DMS53 treated with DMSO at 0.1 percent for 48 hours (cell line): ENCODE data around the gene TXNDC15.

ENCODE experiments used
- DNase-seq: peaks from one replicate; lab custom pipeline; 2025; ENCODE audit not compliant: unreplicated experiment; lab: John Stamatoyannopoulos, UW

TXNDC15 gene

DNA sequence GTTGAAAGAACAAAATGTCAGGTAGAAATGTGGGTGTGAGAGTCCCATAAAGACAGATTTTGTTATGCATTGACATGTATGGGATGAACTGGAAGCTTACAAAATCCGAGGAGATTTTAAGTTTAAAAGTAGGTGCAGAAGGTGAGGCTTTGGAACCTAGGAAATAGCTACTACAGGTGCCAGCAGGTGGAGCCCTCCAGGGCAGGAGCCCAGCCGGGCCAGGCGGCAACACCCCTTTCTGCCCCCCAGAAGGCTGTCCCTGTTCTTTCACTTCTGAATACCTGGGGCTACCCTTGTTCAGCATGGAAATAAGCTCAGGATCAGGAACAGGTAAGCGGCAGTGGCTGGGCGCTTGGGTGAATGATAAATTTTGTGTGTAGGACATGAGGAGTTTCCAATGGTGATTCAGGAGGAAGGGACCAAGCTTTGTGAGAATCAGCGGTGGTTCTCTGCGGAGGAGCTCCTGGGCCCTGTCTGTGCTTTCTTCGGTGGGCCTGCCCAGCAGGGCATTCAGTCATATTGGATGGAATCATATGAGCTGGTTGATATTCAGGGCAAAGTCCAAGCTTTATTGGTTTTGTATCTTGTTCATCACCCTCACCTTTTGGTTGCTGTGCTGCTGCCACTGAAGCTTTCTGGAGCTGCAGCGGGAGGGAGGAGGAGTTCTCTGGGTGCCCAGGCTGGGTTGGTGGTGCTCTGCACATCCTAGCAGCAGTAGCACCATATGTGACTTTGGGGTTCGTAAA is 43.1 kb downstream of the TXNDC15 start:
- DNase-seq = no peak

DNA sequence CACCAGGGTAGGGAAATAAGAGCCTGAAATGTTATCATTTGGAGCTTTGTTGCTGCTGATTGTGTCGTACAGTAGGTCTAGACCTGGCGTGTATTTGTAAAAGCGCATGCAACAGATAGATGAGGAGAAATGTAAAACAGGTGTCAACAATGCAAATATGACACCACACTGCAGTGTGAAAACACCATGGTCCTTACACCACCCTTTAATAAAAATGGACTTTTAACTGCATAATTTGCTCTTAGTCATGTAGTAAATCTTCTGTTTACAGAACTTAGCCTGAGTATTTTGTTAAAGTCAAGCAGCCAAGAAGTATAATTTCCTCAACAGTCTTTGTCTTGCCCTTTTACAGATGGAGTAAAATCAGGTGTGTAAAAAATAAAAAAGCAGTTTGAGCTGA is 44.7 kb downstream of the TXNDC15 start:
- DNase-seq = no peak

DNA sequence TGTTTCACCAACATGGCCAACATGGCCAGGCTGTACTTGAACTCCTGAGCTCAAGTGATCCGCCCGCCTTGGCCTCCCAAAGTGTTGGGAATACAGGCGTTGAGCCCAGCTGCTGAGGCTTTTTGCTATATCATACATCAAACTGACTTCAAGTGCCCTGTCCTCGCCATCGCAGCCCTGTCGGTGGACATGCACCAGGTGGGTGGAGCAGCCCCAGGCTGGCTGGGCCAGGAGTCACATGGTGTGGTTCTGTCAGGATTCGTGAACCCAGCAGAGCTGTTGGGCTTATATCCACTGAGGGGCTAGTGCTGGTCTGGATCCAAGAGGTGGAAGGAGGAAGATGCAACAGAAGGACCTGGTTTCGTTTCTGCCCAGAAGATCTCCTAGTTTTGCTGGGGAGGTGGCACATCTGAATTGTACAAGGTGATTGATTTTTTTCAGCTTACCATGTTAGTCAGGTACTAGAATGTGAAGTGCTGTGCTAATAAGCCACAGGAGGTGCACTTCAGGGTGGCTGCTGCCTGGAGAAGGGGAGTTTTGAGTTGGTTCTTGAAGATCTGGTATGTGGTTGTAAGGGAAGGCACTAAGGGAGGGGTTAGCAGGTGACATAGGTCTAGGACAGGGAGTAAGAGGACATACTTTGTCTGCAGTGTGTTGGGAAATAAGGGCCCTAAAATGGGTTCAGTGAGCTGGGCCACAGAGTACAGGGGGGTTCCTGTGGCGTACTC is 46.8 kb downstream of the TXNDC15 start:
- DNase-seq = no peak

DNA sequence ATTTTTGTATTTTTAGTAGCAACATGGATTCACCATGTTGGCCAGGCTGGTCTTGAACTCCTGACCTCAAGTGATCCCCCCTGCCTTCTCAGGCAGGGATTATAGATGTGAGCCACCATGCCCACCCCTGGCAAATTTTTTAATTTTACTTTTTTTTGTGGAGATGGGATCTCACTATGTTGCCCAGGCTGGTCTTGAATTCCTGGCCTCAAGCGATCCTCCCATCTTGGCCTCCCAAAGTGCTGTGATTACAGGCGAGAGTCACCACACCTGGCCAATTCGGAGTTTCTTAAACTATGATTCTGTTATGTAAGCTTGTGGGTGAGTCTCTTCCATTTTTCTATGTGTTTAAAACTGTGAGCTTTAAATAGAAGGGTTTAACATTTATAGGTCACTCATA is 58.3 kb downstream of the TXNDC15 start:
- no peak for DNase-seq

DNA sequence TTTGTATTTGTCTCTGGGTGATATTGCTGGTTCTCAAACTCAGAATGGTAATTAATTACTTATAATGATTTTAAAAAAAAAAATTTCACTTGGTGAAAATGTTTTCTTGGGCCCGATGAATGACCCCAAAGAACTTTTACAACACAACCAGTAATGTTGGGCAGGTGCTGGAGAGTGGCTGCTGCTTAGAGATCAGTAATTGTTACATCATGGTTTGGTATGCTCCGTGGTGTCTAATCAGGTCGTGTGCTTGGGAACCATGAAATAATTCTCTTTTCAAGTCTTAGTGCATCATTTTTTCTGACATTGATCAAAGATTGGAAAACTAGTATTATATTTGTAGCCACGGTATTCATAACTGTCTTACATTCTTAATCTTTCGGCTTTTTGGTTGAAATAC is 60.0 kb downstream of the TXNDC15 start:
- no peak for DNase-seq

DNA sequence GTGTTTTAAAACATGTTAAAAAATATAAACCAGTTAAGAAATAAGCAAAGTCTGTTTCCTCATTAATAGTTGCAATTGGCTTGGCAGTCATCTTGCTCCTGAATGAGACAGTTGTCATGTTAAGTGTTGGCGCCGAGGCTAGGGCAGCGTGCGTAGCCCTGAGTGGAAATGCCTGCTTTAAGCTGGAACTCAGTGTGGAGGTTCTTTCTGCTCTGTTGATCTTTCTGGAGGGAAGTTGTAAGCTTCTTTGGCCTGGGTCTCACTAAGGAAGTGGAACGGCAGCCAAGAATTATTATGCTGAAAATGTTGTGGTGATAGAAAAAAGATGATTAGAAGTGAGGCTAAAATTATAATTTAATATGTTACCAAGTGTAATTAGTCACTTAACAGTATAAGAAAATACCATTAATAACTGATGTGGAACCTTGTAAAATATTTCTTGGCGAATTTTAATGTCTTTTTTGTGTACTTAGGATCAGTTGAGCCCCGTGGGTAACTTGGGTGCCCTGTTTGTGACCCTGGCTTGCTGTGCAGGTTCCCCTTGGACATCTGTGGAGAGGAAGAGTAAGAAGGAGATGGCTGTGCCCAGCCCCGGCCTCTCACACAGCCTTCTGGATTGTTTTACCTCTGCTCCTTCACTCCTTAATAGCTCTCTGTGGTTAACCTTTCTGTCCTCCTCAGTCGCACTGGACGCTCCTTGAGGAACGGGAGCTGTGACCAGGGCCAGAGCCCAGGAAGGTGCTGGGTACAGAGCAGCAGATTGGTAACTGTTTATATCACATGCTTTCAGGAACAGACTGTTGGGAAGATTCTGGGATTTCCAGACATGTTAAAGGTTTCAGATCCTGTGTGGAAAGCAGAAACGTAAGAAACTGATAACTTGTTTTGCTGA is 61.8 kb downstream of the TXNDC15 start:
- no peak for DNase-seq

DNA sequence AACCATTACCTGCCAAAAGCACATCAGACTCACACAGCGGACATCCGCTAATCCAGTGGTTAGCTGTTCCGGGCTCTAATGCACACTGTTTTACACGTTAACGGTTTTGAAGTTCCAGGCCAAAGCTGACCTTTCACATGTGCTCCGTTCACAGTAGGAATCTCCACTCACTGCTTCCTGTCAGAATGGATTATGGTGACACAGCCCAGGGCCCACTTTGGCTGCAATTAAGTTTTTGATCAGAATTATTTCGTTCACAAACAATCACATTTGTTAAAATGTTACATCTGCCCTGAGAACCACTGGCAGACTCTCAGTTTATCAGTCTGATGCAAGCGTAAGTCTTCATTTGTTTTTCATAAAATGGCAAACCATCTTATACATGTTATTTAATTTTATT is 63.4 kb downstream of the TXNDC15 start:
- no peak for DNase-seq

DNA sequence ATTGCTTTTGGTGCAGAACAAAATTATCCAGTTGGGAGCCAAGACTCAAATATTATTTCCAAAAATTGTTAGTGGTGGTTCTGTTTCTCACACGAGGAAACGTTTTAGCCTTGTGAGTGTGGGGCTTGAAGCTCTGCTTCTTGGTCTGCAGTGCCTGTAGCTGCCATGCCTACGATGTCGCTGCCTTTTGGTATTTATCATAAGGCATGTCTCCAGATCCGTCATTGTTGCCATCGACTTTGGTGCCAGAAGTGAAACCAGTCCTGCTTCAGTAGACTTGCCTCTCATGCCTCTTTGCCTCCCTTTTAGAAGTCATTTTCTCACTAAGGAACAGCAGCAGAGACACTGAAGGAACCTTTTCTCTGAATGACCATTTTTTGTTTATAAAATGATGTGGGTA is 63.9 kb downstream of the TXNDC15 start:
- no peak for DNase-seq

DNA sequence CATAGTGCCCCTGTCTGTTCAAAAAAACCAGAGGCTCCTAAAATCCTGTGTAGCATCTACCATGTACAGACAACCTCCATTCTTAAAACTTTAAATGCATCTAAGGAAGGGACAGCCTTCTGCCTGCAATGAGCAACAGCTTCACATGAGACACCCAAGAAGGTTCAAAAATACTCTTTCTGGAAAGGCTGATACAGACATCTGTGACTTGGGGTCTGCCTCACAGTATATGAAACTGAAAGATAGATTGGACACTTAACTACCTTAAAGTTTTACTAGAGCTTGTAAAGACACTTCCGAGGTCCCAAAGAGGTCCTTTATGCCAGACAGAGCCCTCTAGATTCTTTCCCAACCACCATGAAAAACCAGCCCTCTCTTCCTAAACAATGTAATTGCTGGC is 65.3 kb downstream of the TXNDC15 start:
- no peak for DNase-seq

DNA sequence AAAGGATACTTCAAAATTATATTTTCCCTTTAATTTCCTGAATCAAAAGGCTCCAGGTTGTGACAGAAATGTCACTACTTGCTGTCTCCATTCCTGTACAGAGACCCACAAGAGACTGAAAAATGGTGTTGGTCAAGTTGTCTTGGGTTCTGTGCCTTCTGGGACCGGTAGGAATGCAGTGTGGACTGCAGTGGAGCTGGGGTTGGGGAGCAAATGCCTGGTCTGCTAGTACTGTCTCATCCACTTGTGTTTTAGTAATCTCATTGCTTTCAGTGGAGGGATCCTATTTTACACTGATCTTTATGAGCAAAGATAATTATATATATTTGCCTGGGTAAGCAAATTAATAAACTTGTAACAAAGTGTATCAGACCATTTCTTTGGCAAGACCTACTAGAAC is 69.4 kb downstream of the TXNDC15 start:
- no peak for DNase-seq

DNA sequence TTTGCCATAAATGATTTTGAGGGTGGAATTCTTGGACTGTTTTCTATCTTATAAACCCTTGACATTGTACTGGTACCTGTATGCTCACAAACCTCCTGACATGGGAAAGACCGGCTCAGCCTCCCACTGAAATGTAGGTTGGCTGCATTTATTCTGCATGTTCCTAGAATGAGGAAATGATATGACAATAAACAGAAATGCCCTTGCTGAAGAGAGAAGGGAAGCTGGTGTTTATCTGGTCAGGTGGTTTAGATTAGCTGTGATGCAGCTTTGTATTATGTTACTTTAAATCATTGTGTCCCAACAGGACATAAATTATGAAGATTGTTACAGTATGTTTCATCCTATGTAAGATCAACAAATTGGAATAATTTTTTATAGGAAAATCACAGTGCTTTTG is 70.5 kb downstream of the TXNDC15 start:
- no peak for DNase-seq

DNA sequence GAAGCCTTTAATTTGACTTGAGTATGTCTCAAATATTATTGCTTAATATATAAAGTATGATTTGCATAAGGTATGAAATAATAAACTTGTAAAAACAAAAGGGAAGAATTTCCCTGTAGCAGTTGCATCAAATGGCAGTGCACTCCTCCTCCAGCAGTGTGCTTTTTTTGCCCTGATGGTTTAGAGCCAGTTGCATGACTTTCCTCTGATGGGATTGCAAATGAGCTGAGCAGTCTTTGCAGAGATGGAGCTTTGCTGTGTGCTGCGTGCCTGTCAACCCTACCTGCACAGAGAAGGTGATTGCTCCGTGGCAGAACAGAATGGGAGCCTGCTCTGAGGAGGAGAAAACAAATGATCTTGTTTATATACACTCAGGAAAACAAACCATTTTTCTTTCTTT is 70.9 kb downstream of the TXNDC15 start:
- no peak for DNase-seq

DNA sequence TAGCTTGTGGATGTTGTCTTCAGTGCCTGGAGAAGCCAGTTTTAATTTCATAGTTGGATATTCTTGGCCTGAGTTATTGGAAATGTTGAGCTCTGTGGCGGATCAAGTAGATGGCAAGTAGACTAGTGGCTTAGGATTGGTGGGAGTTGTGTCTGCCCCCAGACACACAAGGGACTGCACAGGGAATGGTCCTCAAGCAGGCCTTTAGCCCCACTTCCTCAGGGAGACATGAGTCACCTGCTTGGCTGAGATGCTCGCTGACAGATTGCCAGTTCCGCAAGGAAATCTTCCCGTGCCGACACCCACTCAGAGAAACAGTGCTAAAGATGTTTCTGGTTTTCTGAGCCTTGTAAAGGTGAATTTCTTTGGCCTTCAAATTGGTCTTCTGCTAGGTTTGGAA is 74.7 kb downstream of the TXNDC15 start:
- no peak for DNase-seq

DNA sequence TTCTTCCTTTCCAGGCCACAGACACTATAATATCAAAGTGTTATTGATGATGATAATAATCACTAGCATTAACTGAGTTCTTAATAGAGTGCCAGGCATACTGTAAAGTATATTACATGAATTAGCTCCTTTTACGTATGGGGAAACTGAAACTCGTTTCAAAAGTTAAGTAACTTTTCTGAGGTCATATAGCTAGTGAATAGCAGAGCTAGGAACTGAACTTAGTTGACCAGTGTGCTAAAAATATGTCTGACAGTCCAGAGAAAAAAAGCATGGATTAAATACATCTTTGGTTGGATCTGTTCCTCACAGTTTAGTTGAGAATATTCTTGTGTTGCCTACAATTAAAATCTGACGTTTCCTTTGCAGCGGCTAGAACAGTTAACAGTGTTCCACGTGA is 75.1 kb downstream of the TXNDC15 start:
- no peak for DNase-seq
